GM12872 (cell line): Measurements from ENCODE around the gene CNTNAP2.

ENCODE experiments used
- TF ChIP-seq, protein P1 (sequence below): IDR thresholded peaks from 3 replicates; pipeline ENCODE4 v1.5.1; 2011; ENCODE audit warnings: low read depth, mild to moderate bottlenecking, low read length, moderate library complexity; ENCODE audit not compliant: insufficient read depth

CNTNAP2 gene

DNA sequence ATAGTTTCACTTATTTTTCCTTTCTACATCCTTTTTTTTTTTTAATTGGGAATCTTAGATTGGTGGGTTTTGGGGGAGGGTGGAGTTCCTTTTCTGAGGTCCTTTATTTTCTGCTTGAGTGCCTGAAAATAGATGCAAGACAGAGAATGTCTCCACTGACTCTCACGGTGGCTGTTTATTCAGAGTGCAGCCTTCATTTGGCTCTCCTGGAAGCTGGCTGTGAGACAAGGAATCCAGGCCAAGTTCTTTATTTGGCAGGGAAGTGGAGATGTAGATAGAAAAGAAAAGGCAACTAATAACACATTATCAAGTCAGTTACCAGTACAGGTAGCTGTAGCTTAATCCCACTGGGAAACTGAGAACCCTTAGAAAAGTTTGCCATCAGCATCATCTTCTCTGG is 118.6 kb downstream of the CNTNAP2 start:
- TF ChIP-seq, protein P1, sequence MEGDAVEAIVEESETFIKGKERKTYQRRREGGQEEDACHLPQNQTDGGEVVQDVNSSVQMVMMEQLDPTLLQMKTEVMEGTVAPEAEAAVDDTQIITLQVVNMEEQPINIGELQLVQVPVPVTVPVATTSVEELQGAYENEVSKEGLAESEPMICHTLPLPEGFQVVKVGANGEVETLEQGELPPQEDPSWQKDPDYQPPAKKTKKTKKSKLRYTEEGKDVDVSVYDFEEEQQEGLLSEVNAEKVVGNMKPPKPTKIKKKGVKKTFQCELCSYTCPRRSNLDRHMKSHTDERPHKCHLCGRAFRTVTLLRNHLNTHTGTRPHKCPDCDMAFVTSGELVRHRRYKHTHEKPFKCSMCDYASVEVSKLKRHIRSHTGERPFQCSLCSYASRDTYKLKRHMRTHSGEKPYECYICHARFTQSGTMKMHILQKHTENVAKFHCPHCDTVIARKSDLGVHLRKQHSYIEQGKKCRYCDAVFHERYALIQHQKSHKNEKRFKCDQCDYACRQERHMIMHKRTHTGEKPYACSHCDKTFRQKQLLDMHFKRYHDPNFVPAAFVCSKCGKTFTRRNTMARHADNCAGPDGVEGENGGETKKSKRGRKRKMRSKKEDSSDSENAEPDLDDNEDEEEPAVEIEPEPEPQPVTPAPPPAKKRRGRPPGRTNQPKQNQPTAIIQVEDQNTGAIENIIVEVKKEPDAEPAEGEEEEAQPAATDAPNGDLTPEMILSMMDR = no peak

DNA sequence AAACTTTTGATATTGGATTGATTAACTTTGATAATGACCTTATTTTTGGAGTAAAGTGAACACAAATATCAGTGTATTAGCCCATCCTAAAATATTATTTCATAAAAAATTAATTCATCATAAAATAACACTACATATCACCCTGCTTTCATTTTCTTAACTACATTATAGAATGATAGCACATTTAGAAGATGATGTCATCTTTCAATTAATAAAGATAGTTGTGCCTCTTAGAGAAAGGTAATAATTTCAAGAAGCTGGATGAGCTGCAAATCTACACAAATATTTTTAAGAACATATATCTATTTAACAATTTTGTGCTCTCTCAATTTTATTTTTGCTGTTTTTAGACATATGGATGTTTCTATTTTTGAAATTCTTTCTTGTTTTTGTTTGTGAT is 126.1 kb downstream of the CNTNAP2 start:
- TF ChIP-seq, protein P1 = no peak

DNA sequence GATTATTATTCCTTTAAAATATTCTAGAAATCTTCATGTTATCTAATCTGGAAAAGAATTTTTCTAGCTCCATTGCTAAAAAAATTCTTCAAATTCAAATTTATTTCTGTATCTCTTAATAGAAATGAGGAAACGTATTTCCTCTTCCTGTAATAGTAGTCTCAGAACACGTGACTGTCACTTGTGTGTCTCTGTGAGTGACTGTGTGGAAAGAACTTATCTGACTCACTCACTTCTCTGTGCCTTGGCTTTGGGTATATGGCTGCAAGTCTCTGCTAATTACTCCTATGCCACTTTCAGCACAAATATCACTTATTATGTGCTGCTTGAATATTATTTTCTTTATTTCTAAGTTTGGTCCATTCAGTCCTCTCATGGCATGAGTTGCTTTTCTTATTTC is 132.7 kb downstream of the CNTNAP2 start:
- TF ChIP-seq, protein P1 = no peak

DNA sequence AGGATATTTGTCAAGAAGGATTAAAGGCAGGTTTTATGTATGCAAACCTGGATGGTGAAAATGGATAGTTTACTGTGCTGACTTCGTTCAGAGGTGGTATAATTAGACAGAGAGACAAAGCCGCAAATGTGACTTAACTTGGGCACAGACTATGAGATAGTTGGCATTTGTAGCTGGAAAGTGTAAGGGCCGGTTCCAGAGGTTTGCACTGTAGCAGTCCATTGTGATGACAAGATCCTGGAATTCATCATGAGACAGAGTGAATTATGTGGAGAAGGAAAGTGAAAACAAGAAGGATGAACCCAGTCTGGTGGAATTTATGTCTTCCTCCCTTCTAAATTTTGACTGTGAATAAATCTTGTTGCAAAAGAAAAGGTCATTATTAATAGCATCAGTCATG is 139.0 kb downstream of the CNTNAP2 start:
- TF ChIP-seq, protein P1 = no peak

DNA sequence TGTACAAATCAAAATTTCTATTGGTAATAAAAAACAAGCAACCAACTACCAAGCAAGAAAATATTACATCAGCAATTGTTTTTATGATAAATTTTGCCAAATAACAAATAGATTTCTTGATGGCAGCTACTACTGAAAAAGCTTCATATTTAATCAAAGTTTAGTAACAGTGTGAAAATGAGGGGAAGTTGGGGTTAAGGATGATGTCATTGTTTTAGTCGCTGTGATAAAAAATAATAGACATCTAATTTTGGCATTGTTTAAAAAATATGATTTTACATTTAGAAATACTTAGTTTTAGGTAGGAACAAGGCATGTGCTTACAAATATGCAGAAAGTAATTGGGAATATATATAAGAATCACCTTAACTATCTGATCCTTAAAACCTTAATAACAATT is 145.9 kb downstream of the CNTNAP2 start:
- TF ChIP-seq, protein P1 = no peak

DNA sequence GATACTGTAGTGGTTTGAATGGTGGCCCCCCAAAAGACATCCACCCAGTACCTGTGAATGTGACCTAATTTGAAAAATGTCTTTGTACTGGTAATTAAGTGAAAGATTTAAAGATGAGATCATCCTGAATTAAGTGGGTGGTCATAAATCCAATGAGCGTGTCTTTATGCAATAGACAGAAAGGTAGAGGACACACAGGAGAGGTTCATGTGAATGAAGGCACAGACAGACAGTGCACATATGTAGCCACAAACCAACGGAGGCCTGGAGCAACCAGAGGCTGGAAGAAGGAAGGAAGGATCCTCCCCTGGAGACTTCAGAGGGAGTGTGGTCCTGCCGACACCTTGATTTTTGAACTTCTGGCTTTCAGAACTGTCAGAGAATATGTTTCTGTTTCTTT is 160.3 kb downstream of the CNTNAP2 start:
- TF ChIP-seq, protein P1 = no peak

DNA sequence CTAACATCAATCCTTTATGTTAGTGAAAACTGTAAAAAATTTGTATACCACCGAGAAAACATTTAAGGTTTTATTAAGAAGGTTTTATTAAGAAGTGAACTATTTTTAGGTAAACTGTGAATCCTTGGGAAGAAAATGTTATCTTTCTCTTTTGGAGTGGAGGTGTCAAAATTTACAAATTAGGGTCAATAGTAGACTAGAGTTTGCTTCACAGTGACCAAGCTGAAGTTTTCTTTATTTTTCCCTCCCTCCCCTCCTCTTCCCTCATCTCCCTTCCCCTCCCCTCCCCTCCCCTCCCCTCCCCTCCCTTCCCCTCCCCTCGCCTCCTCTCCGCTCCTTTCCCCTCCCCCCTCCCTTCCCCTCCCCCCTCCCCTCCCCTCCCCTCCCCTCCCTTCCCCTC is 168.8 kb downstream of the CNTNAP2 start:
- TF ChIP-seq, protein P1 = no peak

DNA sequence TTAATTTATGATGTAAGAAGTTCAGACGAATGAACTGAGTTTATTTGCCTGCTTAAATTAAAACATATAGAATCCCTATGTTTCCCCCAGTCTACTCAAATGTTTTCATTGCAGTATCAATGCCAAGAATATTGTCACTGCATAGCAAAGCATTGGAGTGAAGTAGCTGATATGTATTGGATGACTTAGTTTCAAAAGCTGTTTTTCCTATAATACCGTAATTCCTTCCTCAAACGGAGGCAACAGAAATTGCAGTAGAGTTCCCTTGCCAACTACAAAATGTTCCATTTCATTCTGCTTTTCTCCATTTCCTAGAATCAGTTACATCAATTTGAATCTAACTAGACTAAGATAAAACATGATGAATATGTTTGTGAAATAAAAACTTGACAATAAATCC is 174.1 kb downstream of the CNTNAP2 start:
- TF ChIP-seq, protein P1 = no peak
